ENCODE data around the gene EFCAB6.

DNA sequence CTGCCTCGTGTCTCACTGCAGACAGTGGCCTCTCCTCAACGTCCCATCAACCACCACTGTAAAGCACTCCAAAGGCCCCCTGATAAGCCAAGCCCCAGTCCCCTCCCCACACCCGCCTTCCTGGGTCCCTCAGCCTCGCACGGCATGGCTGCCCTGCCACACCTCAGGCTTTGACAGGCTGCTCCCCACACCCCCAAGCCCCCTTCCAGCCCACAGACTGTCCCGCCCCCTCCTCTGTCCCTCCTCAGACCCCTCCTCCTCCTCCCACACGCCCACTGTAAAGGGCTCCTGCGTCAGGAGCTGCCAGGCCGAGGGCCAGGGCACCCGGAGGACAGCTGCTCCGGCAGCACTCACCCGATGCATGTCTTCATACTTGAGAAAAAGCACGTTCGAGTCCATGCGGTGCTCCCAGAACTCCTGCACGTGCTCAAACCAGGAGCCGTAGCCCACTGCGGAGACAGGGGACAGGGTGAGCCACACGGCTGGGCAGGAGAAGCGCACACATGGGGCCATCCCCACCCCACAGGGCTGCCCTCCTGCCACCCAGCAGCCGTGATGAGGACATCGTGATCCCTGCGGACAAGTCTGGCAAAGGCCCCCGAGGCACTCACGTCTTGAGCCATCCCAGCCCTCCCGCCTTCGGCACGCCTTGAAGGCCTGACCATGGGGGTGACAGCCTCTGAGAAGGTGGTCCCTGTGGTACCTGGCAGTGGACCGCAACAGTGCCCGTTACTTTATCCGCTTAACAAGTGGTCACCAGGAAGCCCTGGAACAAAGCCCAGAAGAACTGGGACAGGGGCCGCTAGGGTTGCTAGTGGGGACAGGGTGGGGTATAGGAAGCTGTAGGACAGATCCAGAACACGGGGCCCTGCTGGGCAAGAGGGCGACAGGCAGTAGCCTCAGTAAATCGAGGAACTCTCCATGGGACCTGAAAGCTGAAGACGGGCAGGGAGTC lies 21.5 kb upstream of the EFCAB6 start:
- TF ChIP-seq EP300 (IDR thresholded peaks at IDR 0.05) (no peak), POLR2AphosphoS5 (IDR thresholded peaks at IDR 0.05) (no peak), POLR2A (IDR thresholded peaks at IDR 0.05; ENCODE audit: low read depth) (no peak)
- TF ChIP-seq, protein P1, sequence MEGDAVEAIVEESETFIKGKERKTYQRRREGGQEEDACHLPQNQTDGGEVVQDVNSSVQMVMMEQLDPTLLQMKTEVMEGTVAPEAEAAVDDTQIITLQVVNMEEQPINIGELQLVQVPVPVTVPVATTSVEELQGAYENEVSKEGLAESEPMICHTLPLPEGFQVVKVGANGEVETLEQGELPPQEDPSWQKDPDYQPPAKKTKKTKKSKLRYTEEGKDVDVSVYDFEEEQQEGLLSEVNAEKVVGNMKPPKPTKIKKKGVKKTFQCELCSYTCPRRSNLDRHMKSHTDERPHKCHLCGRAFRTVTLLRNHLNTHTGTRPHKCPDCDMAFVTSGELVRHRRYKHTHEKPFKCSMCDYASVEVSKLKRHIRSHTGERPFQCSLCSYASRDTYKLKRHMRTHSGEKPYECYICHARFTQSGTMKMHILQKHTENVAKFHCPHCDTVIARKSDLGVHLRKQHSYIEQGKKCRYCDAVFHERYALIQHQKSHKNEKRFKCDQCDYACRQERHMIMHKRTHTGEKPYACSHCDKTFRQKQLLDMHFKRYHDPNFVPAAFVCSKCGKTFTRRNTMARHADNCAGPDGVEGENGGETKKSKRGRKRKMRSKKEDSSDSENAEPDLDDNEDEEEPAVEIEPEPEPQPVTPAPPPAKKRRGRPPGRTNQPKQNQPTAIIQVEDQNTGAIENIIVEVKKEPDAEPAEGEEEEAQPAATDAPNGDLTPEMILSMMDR (IDR thresholded peaks at IDR 0.05) = no peak
